Measurements from ENCODE around the gene TSEN34.
A peak's percentile ranks its signal among the peaks of the same experiment; 100 is the strongest.

Gene TSEN34

DNA sequence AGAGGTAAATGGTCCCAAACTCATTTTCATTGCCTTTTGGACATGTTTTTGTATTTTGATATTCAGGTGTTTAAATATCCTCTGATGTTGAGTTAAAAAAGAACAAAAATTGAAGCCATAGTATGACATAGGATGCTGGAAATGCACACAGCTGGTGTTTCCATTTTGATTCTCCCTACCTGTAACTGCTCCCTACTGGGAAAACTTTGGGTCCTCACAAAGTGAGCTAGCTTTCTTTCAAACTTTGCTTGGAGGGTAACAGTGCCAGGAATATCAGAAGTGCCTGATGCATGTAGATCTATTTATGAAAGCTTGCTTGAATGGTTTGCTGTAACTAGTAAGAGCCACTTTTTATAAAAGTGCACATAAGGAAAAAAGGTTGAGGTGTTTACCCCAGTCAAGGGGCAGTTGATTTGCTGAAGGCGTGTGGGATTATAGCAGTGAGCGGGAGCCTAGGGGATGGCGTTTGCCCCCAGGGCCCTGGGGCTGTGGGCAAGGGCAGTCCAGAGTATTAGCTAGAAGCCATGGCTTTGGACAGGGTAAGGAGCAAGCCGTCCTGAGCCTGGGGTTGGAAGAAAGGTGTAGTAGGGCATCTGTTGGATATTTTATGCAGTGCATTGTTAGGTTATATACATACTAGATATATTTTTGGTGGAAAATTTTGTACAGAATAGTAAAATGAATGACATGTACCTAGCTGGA, 13.8 kb downstream of the TSEN34 start (continued):
- TF ChIP-seq, protein P1, sequence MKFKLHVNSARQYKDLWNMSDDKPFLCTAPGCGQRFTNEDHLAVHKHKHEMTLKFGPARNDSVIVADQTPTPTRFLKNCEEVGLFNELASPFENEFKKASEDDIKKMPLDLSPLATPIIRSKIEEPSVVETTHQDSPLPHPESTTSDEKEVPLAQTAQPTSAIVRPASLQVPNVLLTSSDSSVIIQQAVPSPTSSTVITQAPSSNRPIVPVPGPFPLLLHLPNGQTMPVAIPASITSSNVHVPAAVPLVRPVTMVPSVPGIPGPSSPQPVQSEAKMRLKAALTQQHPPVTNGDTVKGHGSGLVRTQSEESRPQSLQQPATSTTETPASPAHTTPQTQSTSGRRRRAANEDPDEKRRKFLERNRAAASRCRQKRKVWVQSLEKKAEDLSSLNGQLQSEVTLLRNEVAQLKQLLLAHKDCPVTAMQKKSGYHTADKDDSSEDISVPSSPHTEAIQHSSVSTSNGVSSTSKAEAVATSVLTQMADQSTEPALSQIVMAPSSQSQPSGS (tag by site-specific recombination; IDR thresholded peaks at IDR 0.05; ENCODE audit: low read depth) = no peak

DNA sequence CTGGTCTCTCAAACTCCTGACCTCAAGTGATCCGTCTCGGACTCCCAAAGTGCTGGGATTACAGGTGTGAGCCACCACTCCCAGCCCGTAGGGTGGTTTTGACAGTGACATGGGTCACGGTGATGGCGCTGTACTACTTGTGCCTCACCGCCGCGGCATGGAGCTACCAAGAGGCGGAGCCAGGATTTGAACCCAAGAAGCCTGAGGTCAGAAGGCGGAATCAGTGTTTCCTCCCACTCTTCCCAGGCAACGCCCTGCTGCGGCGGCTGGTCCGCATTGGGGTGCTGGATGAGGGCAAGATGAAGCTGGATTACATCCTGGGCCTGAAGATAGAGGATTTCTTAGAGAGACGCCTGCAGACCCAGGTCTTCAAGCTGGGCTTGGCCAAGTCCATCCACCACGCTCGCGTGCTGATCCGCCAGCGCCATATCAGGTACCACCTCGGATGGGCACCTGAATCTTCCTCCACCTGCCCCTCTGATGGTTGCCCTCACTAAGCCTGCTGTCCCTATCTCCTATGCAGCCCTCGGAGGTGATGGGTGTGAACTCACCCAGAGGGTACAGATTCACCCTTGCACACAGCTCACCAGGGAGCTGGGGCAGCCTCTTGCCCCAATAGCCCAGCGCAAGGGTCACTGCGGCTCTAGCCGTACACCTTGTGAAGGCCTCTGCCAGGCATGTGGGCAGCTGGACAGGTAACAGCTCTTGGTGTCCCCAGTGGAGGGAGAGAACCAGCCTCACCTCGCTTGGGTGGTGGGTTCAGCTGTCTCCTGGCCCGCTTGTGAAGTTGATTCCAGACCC, 15.1 kb downstream of the TSEN34 start:
- TF ChIP-seq KLF1 (tag by site-specific recombination; IDR thresholded peaks at IDR 0.05) = 0 out of 2 replicates have a peak, but pooled peaks have one; percentile 22
- no peak for TF ChIP-seq ZNF747 (tag by site-specific recombination; IDR thresholded peaks at IDR 0.05)
- Histone ChIP-seq H3K4me3 (ENCODE audit: low read depth, low read length) (no peak overlapping the region), H3K27ac (ENCODE audit: extremely low read depth, low read depth, low read length) (no peak overlapping the region), H3K4me1 (ENCODE audit: control insufficient read depth, insufficient read depth, low read length) (peaks cover 36% of the 10 kb centered on the region), H3K36me3 (ENCODE audit: control insufficient read depth in 2 of 2, insufficient read depth in 1 of 2, low read length in 2 of 2) (peaks cover 54 to 79% of the 10 kb centered on the region in 2 experiments), H3K9me3 (ENCODE audit: control insufficient read depth, insufficient read depth, low read depth, low read length) (no peaks in the 10 kb centered on the region)
- CTCF ChIA-PET = interaction anchor here (0.5 to 1.7 kb wide), 4 partner anchors 15 to 61 kb away, joined by 4 to 7 read pairs (median 5); partner anchors contain the start of gene TSEN34
- POLR2A ChIA-PET = interaction anchor here (1.3 to 9.1 kb wide), 2 partner anchors 11 to 16 kb away, joined by 3 to 152 read pairs; partner anchors contain the start of genes MBOAT7 and TSEN34

DNA sequence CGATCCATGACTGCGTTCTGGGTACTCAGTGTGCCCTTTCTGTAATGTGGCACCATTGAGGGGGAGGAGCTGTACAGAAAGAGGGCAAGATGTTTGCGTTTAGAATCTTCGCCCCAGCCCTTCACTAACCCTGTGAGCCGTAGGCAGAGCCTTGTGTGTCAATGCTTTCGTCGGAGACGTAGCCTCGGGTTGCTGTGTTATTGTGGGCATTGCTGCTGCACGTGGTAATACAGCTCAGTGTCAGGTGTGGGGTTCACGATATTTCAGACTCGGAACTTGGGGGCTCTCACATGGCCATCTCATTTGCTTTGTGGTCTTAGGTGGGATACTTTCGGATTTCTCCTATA, 15.7 kb downstream of the TSEN34 start:
- Histone ChIP-seq H3K4me3 (ENCODE audit: low read depth, low read length) (no peak overlapping the region), H3K4me1 (ENCODE audit: control insufficient read depth, insufficient read depth, low read length) (peaks cover 33% of the 10 kb centered on the region), H3K36me3 (ENCODE audit: control insufficient read depth in 2 of 2, insufficient read depth in 1 of 2, low read length in 2 of 2) (peaks cover 52 to 76% of the 10 kb centered on the region in 2 experiments), H3K9me3 (ENCODE audit: control insufficient read depth, insufficient read depth, low read depth, low read length) (no peaks in the 10 kb centered on the region), H3K27ac (ENCODE audit: extremely low read depth, low read depth, low read length) (no peak overlapping the region)
- ChIA-PET POLR2A (interaction anchor here (1.3 to 9.1 kb wide), 2 partner anchors 12 to 16 kb away, joined by 3 to 152 read pairs; partner anchors contain the start of genes MBOAT7 and TSEN34), CTCF (interaction anchor here (1.7 kb wide), 1 partner anchor 61 kb away, joined by 7 read pairs; no protein-coding TSS in a partner anchor)
- TF ChIP-seq ZNF555 (tag by site-specific recombination; conservative IDR thresholded peaks at IDR 0.05) (no peak), ZNF664 (tag by site-specific recombination; IDR thresholded peaks at IDR 0.05) (no peak), ZNF561 (tag by site-specific recombination; IDR thresholded peaks at IDR 0.05; ENCODE audit: borderline replicate concordance) (no peak), ZNF837 (tag by site-specific recombination; IDR thresholded peaks at IDR 0.05) (no peak), ZNF76 (tag by site-specific recombination; IDR thresholded peaks at IDR 0.05; ENCODE audit: borderline replicate concordance, low read depth) (no peak), ZNF174 (tag by site-specific recombination; IDR thresholded peaks at IDR 0.05) (no peak), HIC1 (tag by site-specific recombination; IDR thresholded peaks at IDR 0.05) (no peak), PBX3 (CRISPR knock-in tag; IDR thresholded peaks at IDR 0.05) (no peak), ZNF433 (tag by site-specific recombination; IDR thresholded peaks at IDR 0.05; ENCODE audit: low read depth) (no peak), KLF16 (tag by site-specific recombination; IDR thresholded peaks at IDR 0.05) (no peak), ZNF112 (tag by site-specific recombination; IDR thresholded peaks at IDR 0.05) (no peak), KLF9 (tag by site-specific recombination; IDR thresholded peaks at IDR 0.05; ENCODE audit: low read depth) (no peak), TSHZ1 (tag by site-specific recombination; IDR thresholded peaks at IDR 0.05; ENCODE audit: borderline replicate concordance) (no peak), ZNF544 (tag by site-specific recombination; IDR thresholded peaks at IDR 0.05) (no peak)
- TF ChIP-seq, protein P2, sequence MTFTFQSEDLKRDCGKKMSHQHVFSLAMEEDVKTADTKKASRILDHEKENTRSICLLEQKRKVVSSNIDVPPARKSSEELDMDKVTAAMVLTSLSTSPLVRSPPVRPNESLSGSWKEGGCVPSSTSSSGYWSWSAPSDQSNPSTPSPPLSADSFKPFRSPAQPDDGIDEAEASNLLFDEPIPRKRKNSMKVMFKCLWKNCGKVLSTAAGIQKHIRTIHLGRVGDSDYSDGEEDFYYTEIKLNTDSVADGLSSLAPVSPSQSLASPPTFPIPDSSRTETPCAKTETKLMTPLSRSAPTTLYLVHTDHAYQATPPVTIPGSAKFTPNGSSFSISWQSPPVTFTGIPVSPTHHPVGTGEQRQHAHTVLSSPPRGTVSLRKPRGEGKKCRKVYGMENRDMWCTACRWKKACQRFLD (tag by site-specific recombination; IDR thresholded peaks at IDR 0.05) = no peak

Data from HEK293 (cell line).